GM12874 (cell line): ENCODE measurements around the gene TMEM270.

Experiments used
- CTCF ChIP-seq: IDR thresholded peaks from 2 replicates; pipeline ENCODE4 v1.5.1; 2011; ENCODE audit warnings: low read depth, mild to moderate bottlenecking, control low read depth, low read length, moderate library complexity; ENCODE audit not compliant: insufficient read depth

TMEM270 gene

GRCh38 chr7:73860859-73861258 lies at the start of gene TMEM270:
Gene TMEM270, plus strand, starts transcription at chr7:73861159. Its CDS starts 36 bp downstream, at chr7:73861195.
- TF ChIP-seq CTCF = no peak

GRCh38 chr7:73811760-73812168 lies 49.2 kb upstream of the TMEM270 start:
- TF ChIP-seq CTCF = peak; percentile 83

- TF ChIP-seq CTCF = no peak
Measured at GRCh38 chr7:73812996-73813395, 48.0 kb upstream of the TMEM270 start.

- no peak for TF ChIP-seq CTCF
Measured at GRCh38 chr7:73815436-73815835, 45.5 kb upstream of the TMEM270 start.

- TF ChIP-seq CTCF = no peak
Measured at GRCh38 chr7:73817121-73817520, 43.8 kb upstream of the TMEM270 start.

- TF ChIP-seq CTCF = no peak
Measured at GRCh38 chr7:73820013-73820412, 40.9 kb upstream of the TMEM270 start.

- TF ChIP-seq CTCF = no peak
Measured at GRCh38 chr7:73822319-73823173, 38.4 kb upstream of the TMEM270 start.
